Panc1 (cell line): ENCODE results near the gene PSKH1. TPM values are rescaled to one million over a fixed set of nuclear protein-coding genes. Genes with fewer than 3 reads are reported as not detected.

ENCODE experiments used
- ATAC-seq: fragments of 200-7000 bp; cut with Tn5 transposase; 2 replicates; pipeline ENCODE4 v1.9.1; 2020; ENCODE audit warnings: mild to moderate bottlenecking, moderate library complexity
- BruUV-seq: library from RNA; stranded (reverse); fragments of 400-500 nt; replicated peaks from 2 replicates; lab custom pipeline; 2021; lab: Mats Ljungman, UMichigan
- CTCF ChIA-PET: fragments of 300-600 bp; sonication (Branson Sonifier 250); formaldehyde crosslinking; loops from one replicate; lab custom pipeline; 2022; ENCODE audit warnings: antibody characterized with exemption; lab: Charles Lee
- POLR2A ChIA-PET: fragments of 300-600 bp; sonication (Branson Sonifier 250); formaldehyde crosslinking; loops from one replicate; lab custom pipeline; 2022; ENCODE audit warnings: antibody characterized with exemption; lab: Charles Lee
- DNase-seq: peaks from one replicate; pipeline ENCODE4 v3.0.0-alpha.2; 2010; ENCODE audit warnings: low read depth, low spot score
- H3K27ac ChIP-seq: 2 replicates; pipeline ENCODE4 v1.5.1; 2011; ENCODE audit warnings: mild to moderate bottlenecking, low read length, inconsistent platforms
- H3K27me3 ChIP-seq: fragments of 200-500 bp; sonication (Bioruptor generic); 2 replicates; pipeline ENCODE4 v1.6.0; 2014; ENCODE audit warnings: low read length, inconsistent platforms; ENCODE audit not compliant: control insufficient read depth, insufficient read depth
- H3K36me3 ChIP-seq: fragments of 200-500 bp; sonication (Bioruptor generic); 2 replicates; pipeline ENCODE4 v1.5.1; 2014; ENCODE audit warnings: inconsistent platforms, mild to moderate bottlenecking, low read length, moderate library complexity; ENCODE audit not compliant: control insufficient read depth, insufficient read depth
- H3K4me1 ChIP-seq: 2 replicates; pipeline ENCODE4 v1.5.1; 2011; ENCODE audit warnings: inconsistent platforms, mild to moderate bottlenecking, low read length, moderate library complexity; ENCODE audit not compliant: control insufficient read depth, insufficient read depth
- H3K4me3 ChIP-seq, 2 experiments: 2 replicates each; pipeline ENCODE4 v1.5.1; 2011 to 2012; ENCODE audit warnings: low read depth in 2 of 2, low read length in 2 of 2, mild to moderate bottlenecking in 2 of 2, inconsistent platforms in 1 of 2, moderate library complexity in 1 of 2
- H3K9me3 ChIP-seq: fragments of 200-500 bp; sonication (Bioruptor generic); 2 replicates; pipeline ENCODE4 v1.5.1; 2014; ENCODE audit warnings: low read depth, mild to moderate bottlenecking, inconsistent platforms, low read length, moderate library complexity; ENCODE audit not compliant: control insufficient read depth, insufficient read depth
- CTCF ChIP-seq: fragments of 450-650 bp; IDR thresholded peaks from 2 replicates; pipeline ENCODE4 v1.5.1; 2017; ENCODE audit warnings: mild to moderate bottlenecking
- POLR2AphosphoS5 ChIP-seq: IDR thresholded peaks from 2 replicates; pipeline ENCODE4 v1.6.1; 2012; ENCODE audit warnings: mild to moderate bottlenecking, low read depth, low read length, moderate library complexity
- REST ChIP-seq, 2 experiments: IDR thresholded peaks; 2 replicates each; pipeline ENCODE4 v1.6.1; 2011 to 2012; ENCODE audit warnings: low read depth in 2 of 2, control low read depth in 1 of 2, low read length in 1 of 2, mild to moderate bottlenecking in 1 of 2, moderate library complexity in 1 of 2; ENCODE audit not compliant: insufficient read depth in 1 of 2
- SIN3A ChIP-seq: IDR thresholded peaks from 2 replicates; pipeline ENCODE4 v1.6.1; 2012; ENCODE audit warnings: low read depth, mild to moderate bottlenecking, low read length, moderate library complexity, borderline replicate concordance; ENCODE audit not compliant: insufficient read depth
- TCF7L2 ChIP-seq: IDR thresholded peaks from 2 replicates; pipeline ENCODE4 v1.6.1; 2011; ENCODE audit warnings: mild to moderate bottlenecking, low read depth, low read length, inconsistent platforms
- in situ Hi-C: cut with HindIII; loops from 2 replicates; pipeline ENCODE4 v1.10.0; 2016; ENCODE audit warnings: low sequenced_read_pairs, low pct_unique_long_range_greater_than_20kb
- intact Hi-C: fragments of 100-400 bp; cut with micrococcal nuclease; formaldehyde crosslinking; loops from one replicate; pipeline ENCODE4 v1.10.0; 2022; ENCODE audit not compliant: unreplicated experiment
- total RNA-seq: library from RNA; stranded (reverse); gene quantifications from one replicate; pipeline ENCODE4 v1.2.1, GENCODE V29; 2021; ENCODE audit not compliant: unreplicated experiment

PSKH1 gene
- total RNA-seq, 1 experiment from 2014 or later, result 17.8 TPM

GRCh38 chr16:67869653-67870052 lies 23.4 kb upstream of the PSKH1 start:
- POLR2A ChIA-PET, result no interaction called here
- no peak for TF ChIP-seq CTCF
- TF ChIP-seq SIN3A, result no peak
- no peak for TF ChIP-seq TCF7L2
- no peak for TF ChIP-seq REST (IDR thresholded peaks at IDR 0.05; ENCODE audit: insufficient read depth in 1 of 2, low read depth in 2 of 2, low read length in 1 of 2)
- no peak for TF ChIP-seq POLR2AphosphoS5
- peaks cover 14% of the 10 kb centered on the region for H3K4me1 ChIP-seq
- no peak overlapping the region for H3K27ac ChIP-seq
- no peak for DNase-seq
- CTCF ChIA-PET, result no interaction called here
- H3K36me3 ChIP-seq, result no peaks in the 10 kb centered on the region; the same call in none of the 2 replicates
- in situ Hi-C loops (no loop called here), intact Hi-C loops (no loop called here)
- BruUV-seq, result no TSS peak
- no peaks in the 10 kb centered on the region for H3K27me3 ChIP-seq
- no peak overlapping the region for H3K4me3 ChIP-seq
- ATAC-seq, result no peak
- no peaks in the 10 kb centered on the region for H3K9me3 ChIP-seq

- intact Hi-C loops, result no loop called here
- Histone ChIP-seq H3K36me3 (no peaks in the 10 kb centered on the region; the same call in none of the 2 replicates), H3K27ac (no peak overlapping the region), H3K4me3 (no peak overlapping the region), H3K9me3 (no peaks in the 10 kb centered on the region), H3K4me1 (peaks cover 17% of the 10 kb centered on the region), H3K27me3 (no peaks in the 10 kb centered on the region)
- CTCF ChIA-PET, result interaction anchor here (1.0 kb wide), 1 partner anchor 11 kb away, joined by 9 read pairs; no protein-coding TSS in a partner anchor
- POLR2A ChIA-PET, result no interaction called here
- TF ChIP-seq CTCF (no peak), POLR2AphosphoS5 (no peak), SIN3A (no peak)
- no peak for ATAC-seq
- no peak for DNase-seq
- BruUV-seq, result no TSS peak
- in situ Hi-C loops, result no loop called here
Observed at GRCh38 chr16:67871256-67871655, 21.8 kb upstream of the PSKH1 start.
